ENCODE data around the gene ADARB2.
"Not testable (repeated sequence)": the region's sequence is repeated elsewhere in the genome, so short reads cannot be mapped to it uniquely, and the experiment has no call there.

Gene ADARB2

GRCh38 chr10:1737222-1738061 is at the start of gene ADARB2:
TSS of gene ADARB2 (minus strand) at chr10:1737525.
- no peak for DNase-seq

- DNase-seq = no peak
Measured at GRCh38 chr10:1785835-1786234, 48.5 kb upstream of the ADARB2 start.

- no peak for DNase-seq
Measured at GRCh38 chr10:1782841-1783240, 45.5 kb upstream of the ADARB2 start.

DNA sequence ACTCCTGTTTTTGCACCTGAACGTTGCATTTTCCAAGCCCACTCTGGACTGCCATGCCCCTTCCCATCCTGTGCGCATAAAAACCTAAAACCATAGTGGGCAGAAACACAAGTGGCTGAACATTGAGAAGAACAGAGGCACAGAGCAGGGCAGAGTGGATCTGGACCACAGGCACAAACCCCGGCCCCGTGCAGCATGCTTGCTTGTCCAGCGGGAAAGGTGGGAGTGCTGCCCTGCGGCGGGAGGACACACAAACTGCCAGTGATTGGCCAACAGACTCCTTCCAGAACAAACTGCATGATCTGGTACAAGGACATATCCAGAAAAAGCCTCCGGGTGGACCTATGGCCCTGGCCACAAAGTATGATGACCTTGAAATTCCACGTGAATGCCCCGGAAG is 42.5 kb upstream of the ADARB2 start:
- no peak for DNase-seq

GRCh38 chr10:1778375-1778969 is 41.1 kb upstream of the ADARB2 start:
- DNase-seq = no peak

- no peak for DNase-seq
Measured at GRCh38 chr10:1776127-1776662, 38.9 kb upstream of the ADARB2 start.

- DNase-seq = no peak
Measured at GRCh38 chr10:1774796-1775195, 37.5 kb upstream of the ADARB2 start.

GRCh38 chr10:1773204-1773603 is 35.9 kb upstream of the ADARB2 start:
- not testable (repeated sequence) for DNase-seq

DNA sequence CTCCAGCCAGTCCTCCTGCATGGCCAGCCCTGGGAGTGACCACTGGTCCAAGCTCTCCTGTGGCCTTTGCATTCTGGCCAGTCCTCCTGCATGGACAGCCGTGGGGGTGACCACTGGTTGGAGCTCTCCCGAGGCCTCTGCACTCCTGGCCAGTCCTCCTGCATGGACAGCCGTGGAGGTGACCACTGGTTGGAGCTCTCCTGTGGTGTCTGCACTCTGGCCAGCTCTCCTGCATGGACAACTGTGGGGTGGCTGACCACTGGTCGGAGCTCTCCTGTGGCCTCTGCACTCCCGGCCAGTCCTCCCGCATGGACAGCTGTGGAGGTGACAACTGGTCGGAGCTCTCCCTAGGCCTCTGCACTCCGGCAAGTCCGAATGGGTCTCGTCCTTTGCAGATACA is 28.7 kb upstream of the ADARB2 start:
- no peak for DNase-seq

DNA sequence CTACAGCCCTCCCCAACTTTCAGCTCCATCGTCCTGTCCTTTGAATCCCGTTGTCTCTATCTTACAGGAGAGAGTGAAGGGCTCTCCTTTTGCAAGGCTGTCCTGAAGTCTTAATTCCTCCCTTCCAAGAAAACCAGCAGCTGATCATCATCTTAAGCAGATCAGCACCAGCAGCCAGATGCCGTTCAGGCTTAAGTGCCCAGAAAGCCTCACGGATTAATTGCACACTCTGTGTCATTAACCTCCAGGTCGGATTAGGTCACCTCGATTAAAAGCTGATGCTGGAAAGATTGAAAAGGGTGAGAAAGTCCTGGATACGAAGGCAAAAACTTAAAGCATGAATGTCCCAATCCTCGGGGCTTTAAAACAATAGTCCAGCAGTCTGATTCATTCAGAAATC is 24.8 kb upstream of the ADARB2 start:
- DNase-seq = no peak

GRCh38 chr10:1754506-1755153 is 17.3 kb upstream of the ADARB2 start:
- DNase-seq = no peak

DNA sequence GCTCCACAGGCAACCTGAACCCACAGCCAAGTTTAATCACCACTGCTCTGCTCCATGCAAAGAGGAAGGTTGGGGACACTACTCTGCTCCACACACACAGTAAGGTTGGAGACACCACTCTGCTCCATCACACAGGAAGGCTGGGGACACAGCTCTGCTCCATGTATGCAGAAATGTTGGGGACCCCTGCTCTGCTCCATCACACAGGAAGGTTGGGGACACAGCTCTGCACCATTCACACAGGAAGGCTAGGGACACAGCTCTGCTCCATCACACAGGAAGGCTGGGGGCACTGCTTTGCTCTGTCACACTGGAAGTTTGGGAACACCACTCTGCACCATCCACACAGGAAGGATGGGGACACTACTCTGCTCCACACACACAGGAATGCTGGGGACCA is 14.8 kb upstream of the ADARB2 start:
- no peak for DNase-seq

DNA sequence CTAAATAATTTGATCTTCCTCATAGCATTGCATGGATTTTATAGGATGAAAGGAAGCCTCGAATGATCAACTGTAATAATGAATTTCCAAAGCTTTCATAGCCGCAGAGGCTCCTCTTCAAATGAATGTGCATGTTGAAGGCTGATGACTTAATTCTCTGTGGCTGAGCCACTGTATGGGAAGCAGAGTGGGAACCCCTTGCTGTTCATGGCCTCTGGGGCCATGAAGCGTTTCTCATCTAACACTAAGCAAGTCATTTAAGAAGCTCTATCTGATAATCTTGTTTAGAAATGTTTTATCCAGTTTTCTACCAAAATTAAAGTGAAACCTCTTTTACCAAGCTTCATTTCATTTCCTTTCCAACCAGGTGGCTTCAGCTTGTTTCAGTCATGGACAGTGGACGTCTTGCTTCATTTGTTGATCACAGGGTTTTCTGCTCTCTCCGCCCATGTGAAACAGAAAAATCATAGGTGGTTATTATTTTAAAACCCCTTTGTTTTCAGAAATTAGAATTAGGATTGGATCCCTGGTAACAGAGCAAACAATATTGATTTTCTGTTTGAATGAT is 10.3 kb upstream of the ADARB2 start:
- no peak for DNase-seq

GRCh38 chr10:1746796-1747195 is 9.5 kb upstream of the ADARB2 start:
- no peak for DNase-seq

DNA sequence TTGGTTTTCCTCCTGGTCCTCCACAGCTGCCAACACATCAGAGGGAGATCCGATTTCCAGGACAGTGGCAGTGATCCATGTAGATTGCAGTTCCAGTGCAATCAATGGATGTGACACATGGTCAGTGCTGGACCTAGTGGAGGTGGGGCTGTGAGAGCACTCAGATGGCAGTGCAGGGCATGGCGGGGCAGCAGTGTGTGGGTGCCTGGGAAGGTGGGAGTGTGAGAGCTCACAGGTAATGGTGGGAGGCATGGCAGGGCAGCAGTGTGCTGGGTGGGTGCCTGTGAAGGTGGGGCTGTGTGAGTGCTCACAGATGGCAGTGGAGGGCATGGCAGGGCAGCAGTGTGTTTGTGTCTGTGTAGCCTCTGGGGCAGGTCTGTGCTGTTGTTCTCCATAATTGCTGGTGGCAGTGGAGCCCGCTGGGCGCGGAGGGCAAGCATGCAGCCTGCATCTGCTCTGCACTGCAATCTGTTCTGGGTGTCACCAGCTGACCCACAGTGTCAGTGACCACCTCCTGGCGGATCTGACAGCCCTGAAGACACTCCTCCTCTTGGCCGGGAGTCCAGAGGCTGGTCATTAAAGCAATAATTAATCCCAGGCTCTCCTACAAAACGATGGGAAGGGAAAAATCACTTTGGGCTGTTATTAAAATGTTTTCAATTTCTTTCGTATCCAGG is 8.6 kb upstream of the ADARB2 start:
- DNase-seq = no peak

DNA sequence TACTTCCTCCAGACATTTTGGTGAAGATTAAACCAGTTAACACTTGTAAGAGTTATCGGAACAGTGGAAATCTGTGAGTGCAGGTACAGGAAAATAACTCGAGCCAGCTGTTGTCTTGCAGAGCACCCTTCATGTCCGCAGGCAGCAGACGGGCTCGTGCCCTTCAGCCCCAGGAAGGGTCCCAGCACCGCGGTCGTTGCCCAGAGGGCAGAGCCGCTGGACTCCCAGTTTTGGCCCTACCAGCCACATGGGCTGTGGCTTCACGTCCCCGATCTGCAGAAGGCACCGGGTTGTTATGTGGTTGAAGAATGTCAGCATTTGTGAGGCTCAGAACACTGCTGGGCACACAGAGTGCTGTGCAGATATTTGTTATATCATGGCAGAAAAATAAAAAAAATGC is 7.2 kb upstream of the ADARB2 start:
- DNase-seq = no peak

DNA sequence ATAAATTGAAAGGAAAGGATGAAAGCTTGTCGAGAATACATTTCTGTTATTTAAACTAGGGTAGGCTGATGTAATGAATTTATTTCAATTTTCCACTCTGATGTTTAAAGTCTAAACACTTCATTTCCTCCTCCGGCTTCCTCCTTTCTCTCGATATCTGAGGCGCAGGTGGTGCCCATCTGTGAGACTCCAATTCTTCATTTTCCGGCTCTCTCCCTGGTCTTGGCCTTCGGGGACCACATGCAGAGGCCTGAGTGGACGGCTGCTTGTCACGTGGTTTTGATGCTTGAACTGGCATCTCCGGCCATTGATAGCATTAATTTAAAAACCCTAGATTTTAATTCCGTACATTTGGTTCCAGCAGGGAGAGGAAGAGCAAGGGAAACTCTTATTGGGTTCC is 5.8 kb upstream of the ADARB2 start:
- no peak for DNase-seq

DNA sequence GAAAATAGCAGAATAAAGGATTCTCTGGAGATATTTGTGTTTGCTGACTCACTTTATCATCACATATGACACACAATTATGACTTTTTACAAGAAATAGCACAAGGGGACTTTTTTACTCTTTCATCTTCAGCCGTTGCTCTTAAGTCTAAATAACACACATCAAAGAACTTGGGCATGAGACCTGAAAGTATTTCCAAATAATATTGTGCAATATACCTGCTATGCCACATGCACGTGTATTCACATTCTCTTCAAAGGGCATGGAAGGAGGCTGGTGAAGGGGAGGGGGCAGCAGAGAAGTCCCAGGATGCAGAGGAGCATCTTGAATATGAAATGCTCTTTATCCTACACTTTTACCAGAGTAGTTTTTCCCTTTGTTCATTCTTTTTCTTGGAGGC is 4.1 kb upstream of the ADARB2 start:
- DNase-seq = no peak

GRCh38 chr10:1739751-1740150 is 2.4 kb upstream of the ADARB2 start:
- DNase-seq = no peak

GRCh38 chr10:1738950-1739349 is 1.6 kb upstream of the ADARB2 start:
- no peak for DNase-seq

DNA sequence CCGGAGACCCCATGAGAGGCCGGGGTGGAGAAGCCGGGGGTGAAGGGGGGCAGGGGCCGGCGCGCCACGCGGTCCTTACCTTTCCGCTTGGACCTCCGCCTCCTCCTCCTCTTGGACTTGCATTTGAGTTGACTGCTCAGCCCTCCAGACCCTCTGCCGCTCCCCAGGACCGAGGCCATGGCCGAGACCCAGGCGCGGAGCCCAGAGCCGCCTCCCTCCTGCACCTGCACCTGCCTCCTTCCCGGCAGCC is 428 bp downstream of the ADARB2 start:
- DNase-seq = no peak

DNA sequence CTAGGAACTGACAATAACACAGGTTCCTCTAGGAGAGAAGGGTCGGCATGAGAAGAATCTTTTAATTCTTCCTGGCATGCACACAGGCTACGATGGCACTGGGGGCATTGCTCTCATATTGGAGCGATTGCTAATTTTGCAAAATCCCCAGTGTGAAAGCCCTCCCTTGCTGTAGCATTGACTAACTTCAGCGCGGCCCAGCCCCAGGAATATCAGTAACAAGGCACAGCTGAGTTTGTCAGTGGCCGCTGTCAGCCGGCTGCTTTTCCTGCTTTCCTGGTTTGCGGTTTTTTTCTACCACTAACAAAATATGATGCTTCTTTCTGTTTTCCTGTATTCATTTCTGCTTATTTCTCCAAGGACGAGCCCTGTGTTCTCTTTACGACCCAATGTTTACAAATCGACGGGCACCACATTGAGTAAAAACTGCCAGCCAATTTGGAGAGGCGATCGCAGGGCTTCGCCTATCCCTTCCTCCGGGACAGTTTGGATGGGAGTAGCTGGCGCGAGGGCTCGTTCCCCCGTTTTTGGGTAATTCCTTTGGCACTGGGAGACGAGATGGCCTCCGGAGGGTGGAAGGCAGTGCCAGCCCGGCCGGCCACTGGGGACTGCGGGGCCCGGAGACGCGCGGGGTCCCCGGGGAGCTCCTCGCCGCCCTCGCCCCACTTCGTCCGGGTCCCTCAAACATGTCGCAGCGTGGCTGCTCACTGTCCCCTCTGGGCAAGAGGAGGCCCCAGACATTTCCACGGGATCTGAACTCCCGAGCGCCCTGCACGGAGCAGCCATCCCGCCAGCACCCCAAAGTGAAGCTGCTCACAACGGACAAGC is 967 bp downstream of the ADARB2 start:
- DNase-seq = no peak
